GM12864 (cell line): ENCODE data around the gene AACS.

Source experiments
- DNase-seq: peaks from one replicate; pipeline ENCODE4 v3.0.0-alpha.2; 2011; ENCODE audit warnings: low read depth
- H3K4me3 ChIP-seq: 2 replicates; pipeline ENCODE4 v1.5.1; 2011; ENCODE audit warnings: mild to moderate bottlenecking, low read depth, low read length, control low read depth
- CTCF ChIP-seq: IDR thresholded peaks from 2 replicates; pipeline ENCODE4 v1.5.1; 2011; ENCODE audit warnings: low read depth, mild to moderate bottlenecking, moderate library complexity, low read length, control low read depth, inconsistent platforms; ENCODE audit errors: missing control alignments

Gene AACS

GRCh38 chr12:125187780-125188741, 122.8 kb downstream of the AACS start:
- TF ChIP-seq CTCF, result no peak
- no peak overlapping the region for H3K4me3 ChIP-seq
- DNase-seq, result no peak

DNA sequence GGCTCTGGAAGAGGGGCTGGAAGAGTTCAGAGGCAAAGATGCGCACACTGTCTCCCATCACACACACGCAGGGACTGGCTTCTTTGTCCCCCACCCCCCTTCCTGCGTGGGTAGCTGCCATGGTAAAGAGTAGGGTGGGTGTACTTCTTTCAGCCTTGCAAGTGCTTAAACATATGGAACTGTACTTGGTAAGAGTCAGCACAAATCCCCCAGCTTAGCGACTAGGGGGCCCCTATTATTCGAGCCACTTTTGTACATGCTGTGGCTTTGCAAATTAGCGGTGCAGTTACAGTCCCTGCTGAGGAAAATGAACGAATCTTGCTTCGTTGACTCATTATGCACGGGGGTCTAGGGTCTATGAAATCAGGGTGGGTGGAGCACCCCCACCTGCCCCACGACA, 123.8 kb downstream of the AACS start:
- TF ChIP-seq CTCF, result no peak
- DNase-seq, result no peak
- no peak overlapping the region for H3K4me3 ChIP-seq

- TF ChIP-seq CTCF, result no peak
- DNase-seq, result no peak
- H3K4me3 ChIP-seq, result no peak overlapping the region
Measured at GRCh38 chr12:125189502-125189901, 124.3 kb downstream of the AACS start.

- no peak overlapping the region for H3K4me3 ChIP-seq
- DNase-seq, result no peak
- TF ChIP-seq CTCF, result no peak
Measured at GRCh38 chr12:125191361-125192087, 126.3 kb downstream of the AACS start.

GRCh38 chr12:125192690-125193221, 127.5 kb downstream of the AACS start:
- no peak overlapping the region for H3K4me3 ChIP-seq
- no peak for DNase-seq
- no peak for TF ChIP-seq CTCF
